ENCODE data around the gene LDLRAP1.

- TF ChIP-seq, protein P1, sequence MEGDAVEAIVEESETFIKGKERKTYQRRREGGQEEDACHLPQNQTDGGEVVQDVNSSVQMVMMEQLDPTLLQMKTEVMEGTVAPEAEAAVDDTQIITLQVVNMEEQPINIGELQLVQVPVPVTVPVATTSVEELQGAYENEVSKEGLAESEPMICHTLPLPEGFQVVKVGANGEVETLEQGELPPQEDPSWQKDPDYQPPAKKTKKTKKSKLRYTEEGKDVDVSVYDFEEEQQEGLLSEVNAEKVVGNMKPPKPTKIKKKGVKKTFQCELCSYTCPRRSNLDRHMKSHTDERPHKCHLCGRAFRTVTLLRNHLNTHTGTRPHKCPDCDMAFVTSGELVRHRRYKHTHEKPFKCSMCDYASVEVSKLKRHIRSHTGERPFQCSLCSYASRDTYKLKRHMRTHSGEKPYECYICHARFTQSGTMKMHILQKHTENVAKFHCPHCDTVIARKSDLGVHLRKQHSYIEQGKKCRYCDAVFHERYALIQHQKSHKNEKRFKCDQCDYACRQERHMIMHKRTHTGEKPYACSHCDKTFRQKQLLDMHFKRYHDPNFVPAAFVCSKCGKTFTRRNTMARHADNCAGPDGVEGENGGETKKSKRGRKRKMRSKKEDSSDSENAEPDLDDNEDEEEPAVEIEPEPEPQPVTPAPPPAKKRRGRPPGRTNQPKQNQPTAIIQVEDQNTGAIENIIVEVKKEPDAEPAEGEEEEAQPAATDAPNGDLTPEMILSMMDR (conservative IDR thresholded peaks at IDR 0.05; ENCODE audit: low read length), result no peak
- no peak for TF ChIP-seq EZH2phosphoT487 (IDR thresholded peaks at IDR 0.05; ENCODE audit: borderline replicate concordance)
Observed at GRCh38 chr1:25534410-25534788, 9.0 kb upstream of the LDLRAP1 start.
